ENCODE results near the gene ZSCAN26.
"Not testable (repeated sequence)": the region's sequence is repeated elsewhere in the genome, so short reads cannot be mapped to it uniquely, and the experiment has no call there.

ZSCAN26 gene

DNA sequence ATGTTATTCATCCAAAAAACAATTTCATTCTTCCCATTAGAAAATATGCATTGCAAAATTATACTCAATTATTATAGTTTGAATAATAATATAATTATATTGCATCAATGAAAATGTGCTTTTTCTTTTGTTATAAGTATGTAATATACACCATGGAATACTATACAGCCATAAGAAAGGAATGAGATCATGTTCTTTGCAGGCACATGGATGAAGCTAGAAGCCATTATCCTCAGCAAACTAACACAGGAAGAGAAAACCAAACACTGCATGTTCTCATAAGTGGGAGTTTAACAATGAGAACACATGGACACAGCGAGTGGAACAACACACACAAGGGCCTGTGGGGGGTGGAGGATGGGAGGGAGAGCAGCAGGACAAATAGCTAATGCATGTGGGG is 9.9 kb upstream of the ZSCAN26 start:
- no peak for DNase-seq (ENCODE audit: low spot score)

- DNase-seq (ENCODE audit: low spot score): peak; percentile 28
Observed at GRCh38 chr6:28258877-28259777, 7.8 kb upstream of the ZSCAN26 start, which contains the start of gene NKAPL. TSS of gene NKAPL (plus strand) at chr6:28259297. CDS start at chr6:28259372, 75 bp downstream.

DNA sequence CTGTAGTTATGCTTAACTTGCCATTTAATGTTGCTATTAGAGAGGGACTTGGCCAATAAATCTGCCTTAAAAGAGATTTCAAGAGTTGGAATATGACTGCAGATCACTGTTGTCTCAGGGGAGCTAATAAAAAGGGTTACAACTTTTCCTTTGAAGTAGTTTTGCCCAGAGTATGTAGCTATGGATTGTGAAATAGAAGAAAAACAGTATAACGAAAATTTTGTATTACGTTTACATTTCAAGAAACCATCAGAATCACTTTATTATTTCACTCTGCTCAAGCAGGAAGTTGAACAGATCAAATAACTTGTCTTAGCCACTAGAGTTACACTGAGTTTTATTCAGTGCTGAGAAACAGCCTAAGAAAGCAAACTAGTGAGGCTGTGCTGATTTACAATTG is 3.0 kb upstream of the ZSCAN26 start:
- no peak for DNase-seq (ENCODE audit: low spot score)

DNA sequence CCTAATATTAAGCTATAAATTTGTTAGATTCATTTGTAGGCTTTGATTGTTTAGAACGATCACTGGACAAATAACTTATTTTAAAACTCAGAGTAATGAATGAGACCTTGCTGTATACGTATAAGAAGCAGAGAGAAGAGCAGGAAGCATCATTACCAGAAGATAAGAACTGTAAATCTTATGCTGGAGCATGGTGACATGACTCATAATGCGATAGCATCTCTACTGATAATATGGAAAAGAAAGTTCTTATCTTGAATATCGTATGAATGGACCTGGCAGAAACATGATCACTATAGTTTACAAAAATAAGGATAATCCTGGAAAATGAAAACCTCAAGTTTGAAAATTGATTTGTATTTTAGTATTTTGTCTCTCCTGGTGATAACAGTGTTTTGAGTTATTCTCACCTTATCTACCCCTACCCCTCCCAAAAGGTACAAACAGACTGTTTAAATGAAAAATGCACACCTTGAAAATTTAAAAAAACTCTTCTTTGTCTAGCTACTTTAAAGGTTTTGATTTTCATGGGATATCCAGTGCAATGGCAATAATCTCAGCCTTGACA is 2.0 kb upstream of the ZSCAN26 start:
- no peak for DNase-seq (ENCODE audit: low spot score)

DNA sequence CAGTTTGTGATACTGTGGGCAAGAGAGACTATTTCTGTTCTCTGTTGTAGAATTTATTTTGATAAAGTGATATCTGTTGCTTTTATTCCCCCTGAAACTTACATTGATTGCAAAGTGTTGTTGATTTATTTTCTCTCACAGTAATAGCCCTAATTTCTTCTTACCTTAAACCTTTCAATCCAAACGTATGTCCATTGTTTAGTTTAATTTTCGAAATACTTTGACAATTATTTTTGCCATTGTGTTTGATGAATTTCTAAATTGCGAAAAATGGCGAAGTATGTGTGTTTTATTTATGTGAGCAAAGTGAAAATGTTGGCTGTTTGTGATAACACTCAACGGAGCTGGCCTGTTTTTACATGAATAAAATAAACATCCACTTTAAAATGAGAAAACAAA is 381 bp upstream of the ZSCAN26 start:
- no peak for DNase-seq (ENCODE audit: low spot score)

- DNase-seq (ENCODE audit: low spot score): no peak
Observed at GRCh38 chr6:28267695-28268059, 734 bp downstream of the ZSCAN26 start.

DNA sequence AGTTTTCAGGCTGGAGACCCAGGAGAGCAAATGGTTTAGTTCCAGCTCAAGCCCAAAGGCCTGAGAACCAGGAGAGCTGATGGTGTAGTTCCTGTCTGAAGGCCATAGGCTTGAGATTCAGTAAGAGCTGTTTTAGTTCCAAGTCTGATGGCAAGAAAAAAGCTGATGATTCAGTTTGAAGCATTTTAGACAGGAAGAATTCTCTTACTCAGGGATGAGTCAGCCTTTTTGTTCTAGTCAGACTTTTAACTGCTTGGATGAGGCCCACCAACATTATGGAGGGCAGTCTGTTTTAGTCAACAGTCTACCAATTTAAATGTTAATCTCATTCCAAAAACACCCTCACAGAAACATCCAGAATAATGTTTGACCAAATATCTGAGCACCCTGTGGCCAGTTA is 2.5 kb downstream of the ZSCAN26 start:
- DNase-seq (ENCODE audit: low spot score): peak; percentile 45

- no peak for DNase-seq (ENCODE audit: low spot score)
Observed at GRCh38 chr6:28274888-28275287, 7.9 kb downstream of the ZSCAN26 start.

DNA sequence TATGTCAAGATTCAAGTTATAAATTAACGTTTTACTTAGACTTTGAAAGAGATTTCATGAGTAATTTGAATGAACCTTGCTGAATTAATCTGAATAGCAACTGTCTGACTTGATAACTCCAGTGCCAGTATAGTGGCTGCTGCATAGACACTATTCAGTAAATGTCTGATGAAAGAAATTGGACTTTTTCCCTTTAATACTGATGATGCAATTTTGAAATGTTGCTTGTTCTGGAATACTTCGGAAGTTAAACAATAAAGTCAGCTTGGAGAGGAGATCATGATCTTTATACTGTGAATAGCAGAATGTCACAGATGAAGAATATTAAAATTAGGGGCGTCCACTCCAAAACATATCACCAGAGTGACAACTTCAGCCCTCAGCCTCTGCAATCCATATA is 10.8 kb downstream of the ZSCAN26 start:
- no peak for DNase-seq (ENCODE audit: low spot score)

DNA sequence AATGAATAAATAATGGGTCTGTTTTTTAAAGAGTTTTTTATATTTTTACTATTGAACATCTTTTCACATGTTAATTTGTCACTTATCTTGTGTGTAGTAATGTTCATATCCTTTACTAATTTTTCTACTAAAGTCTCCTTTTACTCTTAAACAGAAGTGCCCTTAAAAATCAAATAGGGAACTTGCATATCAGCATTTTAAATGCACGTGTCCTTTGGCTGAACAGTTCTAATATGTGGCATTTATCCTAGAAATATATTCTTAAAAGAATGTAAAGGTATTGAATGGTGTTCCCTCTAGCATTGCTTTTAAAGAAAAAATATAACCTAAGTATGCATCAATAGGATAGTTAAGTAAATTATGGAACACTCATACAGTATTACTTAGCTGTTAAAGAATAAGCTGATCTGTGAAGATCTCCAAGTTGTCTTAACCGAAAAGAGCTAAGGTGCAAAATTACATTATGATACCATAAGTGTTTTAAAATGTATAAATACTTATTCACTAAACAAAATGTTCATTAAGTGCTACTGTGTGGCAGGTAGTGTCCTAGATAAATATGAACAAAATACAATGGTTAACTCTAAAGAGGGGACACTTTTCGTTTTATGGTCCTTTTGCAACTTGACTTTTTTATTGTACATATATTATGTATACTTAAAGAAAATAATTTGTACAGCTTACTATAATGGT is 13.8 kb downstream of the ZSCAN26 start:
- no peak for DNase-seq (ENCODE audit: low spot score)

GRCh38 chr6:28281288-28282064 is 14.5 kb downstream of the ZSCAN26 start, which contains the start of gene PGBD1:
TSS of gene PGBD1 (plus strand) at chr6:28281572. CDS start at chr6:28283814, 2,242 bp downstream.
- DNase-seq (ENCODE audit: low spot score): peak; percentile 15

DNA sequence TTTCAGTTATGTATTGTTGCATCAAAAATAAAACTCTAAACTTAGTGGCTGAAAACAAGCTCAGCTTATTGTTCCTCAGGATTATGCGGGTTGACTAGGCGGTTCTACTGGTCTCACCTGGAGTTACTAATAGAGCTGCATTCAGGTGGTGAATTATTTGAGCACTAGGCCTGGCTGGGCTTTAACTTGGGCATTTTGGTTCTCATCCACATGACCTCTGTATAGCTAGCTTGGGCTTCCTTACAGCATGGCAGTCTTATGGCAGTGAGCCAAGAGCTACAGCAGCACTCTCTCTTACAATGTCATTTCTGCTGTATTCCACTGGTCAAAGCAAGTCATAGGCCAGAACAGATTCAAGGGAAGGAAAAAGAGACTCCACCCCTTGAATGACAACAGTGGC is 16.0 kb downstream of the ZSCAN26 start:
- no peak for DNase-seq (ENCODE audit: low spot score)

- DNase-seq (ENCODE audit: low spot score): no peak
Observed at GRCh38 chr6:28291573-28291972, 24.6 kb downstream of the ZSCAN26 start.

DNA sequence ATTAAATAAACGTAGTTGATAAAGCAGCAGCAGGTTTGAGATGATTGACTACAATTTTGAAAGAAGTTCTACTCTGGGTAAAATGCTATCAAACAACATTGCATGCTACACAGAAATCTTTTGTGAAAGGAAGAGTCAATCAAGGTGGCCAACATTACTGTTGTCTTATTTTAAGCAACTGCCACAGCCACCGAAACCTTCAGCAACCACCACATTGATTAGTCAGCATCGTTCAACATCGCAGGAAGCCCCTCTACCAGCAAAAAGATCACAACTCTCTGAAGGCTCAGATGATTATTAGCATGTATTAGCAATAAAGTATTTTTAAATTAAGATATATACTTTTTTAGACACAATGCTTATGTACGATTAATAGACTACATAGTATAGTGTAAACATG is 28.4 kb downstream of the ZSCAN26 start:
- no peak for DNase-seq (ENCODE audit: low spot score)

DNA sequence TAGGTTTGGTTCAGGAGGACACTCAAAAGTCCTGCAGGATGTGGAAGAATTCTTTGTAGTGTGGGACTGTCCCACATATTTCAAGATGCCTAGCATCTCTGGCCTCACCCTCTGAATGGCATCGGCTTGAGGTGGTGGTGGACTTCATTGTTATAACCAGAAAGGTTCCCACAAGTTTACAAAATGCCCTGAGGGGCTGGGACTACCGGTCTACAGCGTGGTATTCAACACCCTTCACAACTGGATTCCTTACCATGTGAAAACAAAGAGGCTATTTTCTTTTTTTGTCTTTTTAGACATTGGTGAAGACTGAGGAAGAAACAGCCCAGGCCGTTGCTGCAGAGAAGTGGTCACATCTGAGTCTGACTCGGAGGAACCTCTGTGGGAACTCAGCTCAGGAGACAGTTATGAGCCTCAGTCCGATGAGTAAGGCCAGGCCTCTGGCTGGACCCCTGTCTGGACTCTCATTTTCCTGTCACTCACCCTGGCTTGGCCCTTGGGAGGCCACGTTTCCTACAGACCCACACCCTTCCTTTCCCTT is 29.6 kb downstream of the ZSCAN26 start:
- no peak for DNase-seq (ENCODE audit: low spot score)

- DNase-seq (ENCODE audit: low spot score): no peak
Observed at GRCh38 chr6:28303570-28303969, 36.6 kb downstream of the ZSCAN26 start.

GRCh38 chr6:28306363-28306762 is 39.4 kb downstream of the ZSCAN26 start:
- DNase-seq (ENCODE audit: low spot score): not testable (repeated sequence)

- no peak for DNase-seq (ENCODE audit: low spot score)
Observed at GRCh38 chr6:28311139-28311823, 44.3 kb downstream of the ZSCAN26 start.

GRCh38 chr6:28312939-28313338 is 46.0 kb downstream of the ZSCAN26 start:
- no peak for DNase-seq (ENCODE audit: low spot score)

DNA sequence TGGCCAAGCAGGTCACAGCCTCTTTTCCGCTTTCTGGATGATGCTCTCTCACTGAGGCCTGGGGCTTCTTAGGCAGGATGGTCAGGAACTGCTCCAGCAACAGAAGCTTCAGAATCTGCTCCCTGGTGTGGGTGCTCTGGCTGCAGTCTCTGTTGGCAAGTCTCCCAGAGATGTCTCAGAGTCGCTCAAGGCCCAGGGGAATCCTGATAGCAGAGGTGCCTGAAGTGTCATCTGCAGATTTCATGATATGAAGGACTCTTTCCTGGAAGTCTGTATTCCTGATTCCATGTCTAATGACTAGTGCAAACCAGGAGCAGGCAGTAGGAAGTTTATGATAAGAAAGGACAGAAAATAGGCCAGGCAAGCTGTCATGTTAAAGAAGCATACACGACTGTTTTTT is 48.7 kb downstream of the ZSCAN26 start:
- peak; percentile 12 for DNase-seq (ENCODE audit: low spot score)

- not testable (repeated sequence) for DNase-seq (ENCODE audit: low spot score)
Observed at GRCh38 chr6:28317866-28318265, 50.9 kb downstream of the ZSCAN26 start.

Measured in hematopoietic multipotent progenitor cell treated with erythropoietin and hydrocortisone succinate and interleukin-3 and kit ligand, for 17 days (in vitro differentiated cells).